Transverse colon (tissue), 4 donors: ENCODE results near the gene ICAM1. TPM values are rescaled to one million over a fixed set of nuclear protein-coding genes. Genes with fewer than 3 reads are reported as not detected.

ENCODE experiments used
- DNase-seq: peaks from one replicate; pipeline ENCODE4 v3.0.0-alpha.2; 2019
- H3K27ac ChIP-seq, 4 donors: fragments of 200-600 bp; sonication (generic); 2 replicates each; pipeline ENCODE4 v1.5.1; 2016 to 2018; ENCODE audit warnings: inconsistent platforms in 4 of 4
- H3K27me3 ChIP-seq: fragments of 200-600 bp; sonication (generic); 2 replicates; pipeline ENCODE4 v1.5.1; 2017; ENCODE audit warnings: inconsistent platforms
- H3K36me3 ChIP-seq, 4 donors: fragments of 200-600 bp; sonication (generic); 2 replicates each; pipeline ENCODE4 v1.5.1; 2017 to 2019; ENCODE audit warnings: inconsistent platforms in 4 of 4
- H3K4me1 ChIP-seq, 4 donors: fragments of 200-600 bp; sonication (generic); 2 replicates each; pipeline ENCODE4 v1.5.1; 2017 to 2020; ENCODE audit warnings: inconsistent platforms in 4 of 4
- H3K4me3 ChIP-seq, 4 donors: fragments of 200-600 bp; sonication (generic); 1 replicate in 1 of 4; 2 replicates in 3 of 4; pipeline versions ENCODE4 v1.5.1 to v1.6.1; 2017 to 2019; ENCODE audit warnings: inconsistent platforms in 4 of 4
- H3K9me3 ChIP-seq, 2 donors: fragments of 200-600 bp; sonication (generic); 2 replicates each; pipeline ENCODE4 v1.5.1; 2017 to 2019; ENCODE audit warnings: inconsistent platforms in 2 of 2
- EP300 ChIP-seq: sonication (generic); formaldehyde crosslinking; IDR thresholded peaks from one replicate; pipeline ENCODE4 v1.6.1; 2017; ENCODE audit warnings: antibody characterized with exemption, low read depth
- POLR2A ChIP-seq: fragments of 450-650 bp; IDR thresholded peaks from one replicate; pipeline ENCODE4 v1.6.1; 2016; ENCODE audit warnings: antibody characterized with exemption, mild to moderate bottlenecking, moderate library complexity
- POLR2AphosphoS5 ChIP-seq, 3 donors: sonication (generic); formaldehyde crosslinking; IDR thresholded peaks; one replicate each; pipeline ENCODE4 v1.6.1; 2016; ENCODE audit warnings: antibody characterized with exemption in 3 of 3
- WGBS, 2 donors: methylation state at CpG; one replicate each; pipeline ENCODE4 v1.1.5; 2018; ENCODE audit warnings: low coverage in 1 of 2; 5-methylcytosine and 5-hydroxymethylcytosine counted together
- in situ Hi-C, 4 donors: fragments of 200-750 bp; cut with MboI; loops; one replicate each; pipeline versions ENCODE4 v1.15.0 to v1.15.1; 2017; ENCODE audit warnings: low sequenced_read_pairs in 3 of 4, low pct_ligation_motif_present in 1 of 4, low pct_unique_long_range_greater_than_20kb in 1 of 4
- intact Hi-C: fragments of 100-400 bp; cut with DNase I; formaldehyde crosslinking; loops from one replicate; pipeline ENCODE4 v1.15.1; 2023; ENCODE audit warnings: low total_unique reads
- total RNA-seq, 4 donors: library from RNA; depleted of rRNA; stranded (reverse); fragments of >200 nt; gene quantifications; one replicate each; pipeline ENCODE4 v1.1.0, GENCODE V29; 2016
- TF ChIP-seq, protein P1 (sequence below), 5 experiments: fragments of 200-600 bp in 3 of 5; fragments of 450-650 bp in 2 of 5; sonication (generic) in 3 of 5; IDR thresholded peaks; 1 replicate in 2 of 5; 2 replicates in 3 of 5; pipeline ENCODE4 v1.5.1; 2016 to 2017; ENCODE audit warnings: antibody characterized with exemption in 5 of 5, inconsistent platforms in 3 of 5, mild to moderate bottlenecking in 2 of 5, moderate library complexity in 1 of 5

The ICAM1 gene
- total RNA-seq, 4 donors from 2014 or later = 6.4 to 26.6 (median 7.7) TPM

DNA sequence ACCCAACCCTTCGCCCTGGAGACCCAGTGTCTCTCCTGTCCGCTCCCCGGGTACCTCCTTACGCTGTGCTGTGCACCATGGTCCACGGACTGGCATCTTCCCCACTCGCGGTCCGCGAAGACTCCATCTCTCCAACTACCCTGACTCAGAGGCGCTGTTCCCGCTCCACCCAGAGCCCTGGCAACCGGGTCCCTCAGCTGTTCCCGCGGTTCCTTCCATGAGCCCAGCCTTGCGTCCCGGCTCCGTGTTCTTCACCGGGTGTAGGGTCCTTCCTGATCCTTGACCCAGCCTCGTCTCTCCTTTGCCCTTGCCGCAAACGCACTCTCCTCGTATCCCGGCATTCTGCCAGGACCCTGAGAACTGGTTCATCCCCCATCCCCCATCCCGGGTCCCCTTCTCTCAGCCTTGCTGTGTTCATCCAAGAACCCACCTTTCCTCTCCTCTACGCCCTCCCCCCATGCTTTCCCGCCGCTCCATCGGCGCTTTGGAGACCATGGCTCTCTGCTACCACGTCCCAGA, 19.5 kb downstream of the ICAM1 start:
- Histone ChIP-seq H3K4me3 (peak overlapping the region in 2 of 4 donors; percentile 36 to 41), H3K4me1 (peaks cover 41 to 69% (median 65%) of the 10 kb centered on the region in 4 donors), H3K27ac (no peak overlapping the region), H3K36me3 (no peaks in the 10 kb centered on the region), H3K27me3 (peaks cover 89% of the 10 kb centered on the region), H3K9me3 (no peaks in the 10 kb centered on the region)
- intact Hi-C loops (no loop called here), in situ Hi-C loops (no loop called here)
- TF ChIP-seq EP300 (no peak), POLR2AphosphoS5 (IDR thresholded peaks at IDR 0.05) (no peak), POLR2A (no peak)
- TF ChIP-seq, protein P1, sequence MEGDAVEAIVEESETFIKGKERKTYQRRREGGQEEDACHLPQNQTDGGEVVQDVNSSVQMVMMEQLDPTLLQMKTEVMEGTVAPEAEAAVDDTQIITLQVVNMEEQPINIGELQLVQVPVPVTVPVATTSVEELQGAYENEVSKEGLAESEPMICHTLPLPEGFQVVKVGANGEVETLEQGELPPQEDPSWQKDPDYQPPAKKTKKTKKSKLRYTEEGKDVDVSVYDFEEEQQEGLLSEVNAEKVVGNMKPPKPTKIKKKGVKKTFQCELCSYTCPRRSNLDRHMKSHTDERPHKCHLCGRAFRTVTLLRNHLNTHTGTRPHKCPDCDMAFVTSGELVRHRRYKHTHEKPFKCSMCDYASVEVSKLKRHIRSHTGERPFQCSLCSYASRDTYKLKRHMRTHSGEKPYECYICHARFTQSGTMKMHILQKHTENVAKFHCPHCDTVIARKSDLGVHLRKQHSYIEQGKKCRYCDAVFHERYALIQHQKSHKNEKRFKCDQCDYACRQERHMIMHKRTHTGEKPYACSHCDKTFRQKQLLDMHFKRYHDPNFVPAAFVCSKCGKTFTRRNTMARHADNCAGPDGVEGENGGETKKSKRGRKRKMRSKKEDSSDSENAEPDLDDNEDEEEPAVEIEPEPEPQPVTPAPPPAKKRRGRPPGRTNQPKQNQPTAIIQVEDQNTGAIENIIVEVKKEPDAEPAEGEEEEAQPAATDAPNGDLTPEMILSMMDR (IDR thresholded peaks at IDR 0.05) = no peak
- DNase-seq = peak; percentile 15
- 2 to 29% methylated on average over 1 to 30 of the region's 30 CpGs for WGBS, 2 donors

DNA sequence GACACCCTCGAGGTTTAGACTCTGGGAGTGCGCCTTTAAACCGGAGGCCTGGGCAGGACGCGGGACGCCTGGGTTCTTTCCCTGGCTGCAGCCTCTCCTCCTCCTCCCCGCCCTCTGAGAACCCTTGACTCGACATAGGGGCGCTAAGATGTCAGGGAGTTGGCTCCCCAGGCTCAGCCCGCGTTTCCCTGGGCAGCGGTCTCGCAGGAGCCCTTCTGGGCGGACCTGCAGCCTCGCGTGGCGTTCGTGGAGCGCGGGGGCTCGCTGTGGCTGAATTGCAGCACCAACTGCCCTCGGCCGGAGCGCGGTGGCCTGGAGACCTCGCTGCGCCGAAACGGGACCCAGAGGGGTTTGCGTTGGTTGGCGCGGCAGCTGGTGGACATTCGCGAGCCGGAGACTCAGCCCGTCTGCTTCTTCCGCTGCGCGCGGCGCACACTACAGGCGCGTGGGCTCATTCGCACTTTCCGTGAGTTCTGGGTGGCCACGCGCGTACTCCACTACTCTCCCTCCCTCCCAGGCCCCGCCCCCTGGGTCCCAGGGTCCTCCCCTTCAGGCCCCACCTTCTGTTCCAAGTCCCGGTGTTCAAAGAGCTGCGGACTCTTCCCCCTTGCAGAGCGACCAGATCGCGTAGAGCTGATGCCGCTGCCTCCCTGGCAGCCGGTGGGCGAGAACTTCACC, 20.1 kb downstream of the ICAM1 start:
- Histone ChIP-seq H3K27ac (peak overlapping the region in 2 of 4 donors; percentile 11 to 18), H3K27me3 (peaks cover 95% of the 10 kb centered on the region), H3K4me3 (peak overlapping the region; percentile 2 to 41 (median 22)), H3K4me1 (peaks cover 45 to 75% (median 71%) of the 10 kb centered on the region in 4 donors), H3K36me3 (no peaks in the 10 kb centered on the region), H3K9me3 (no peaks in the 10 kb centered on the region)
- DNase-seq = peak; percentile 76
- TF ChIP-seq POLR2A (no peak), POLR2AphosphoS5 (IDR thresholded peaks at IDR 0.05) (peak in 1 of 3 donors; percentile 13)
- intact Hi-C loops (no loop called here), in situ Hi-C loops (no loop called here)
- WGBS, 2 donors = 0% methylated on average over 32 of the region's 57 CpGs; no CpG with 5 or more reads in 1 of the 2 donors

DNA sequence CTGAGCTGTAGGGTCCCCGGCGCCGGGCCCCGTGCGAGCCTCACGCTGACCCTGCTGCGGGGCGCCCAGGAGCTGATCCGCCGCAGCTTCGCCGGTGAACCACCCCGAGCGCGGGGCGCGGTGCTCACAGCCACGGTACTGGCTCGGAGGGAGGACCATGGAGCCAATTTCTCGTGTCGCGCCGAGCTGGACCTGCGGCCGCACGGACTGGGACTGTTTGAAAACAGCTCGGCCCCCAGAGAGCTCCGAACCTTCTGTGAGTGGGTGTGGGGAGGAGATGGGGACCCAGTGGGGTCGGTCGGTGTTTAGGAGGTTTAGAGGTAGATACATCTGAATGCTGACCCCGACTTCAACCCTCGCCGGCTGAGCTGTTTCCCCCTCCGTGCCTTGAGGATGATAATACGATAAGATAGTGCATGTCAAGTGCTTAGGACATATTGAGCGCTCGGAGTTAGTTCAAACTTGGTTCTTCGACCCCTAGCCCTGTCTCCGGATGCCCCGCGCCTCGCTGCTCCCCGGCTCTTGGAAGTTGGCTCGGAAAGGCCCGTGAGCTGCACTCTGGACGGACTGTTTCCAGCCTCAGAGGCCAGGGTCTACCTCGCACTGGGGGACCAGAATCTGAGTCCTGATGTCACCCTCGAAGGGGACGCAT, 20.8 kb downstream of the ICAM1 start:
- 3 to 10% methylated on average over 11 to 41 of the region's 49 CpGs for WGBS, 2 donors
- TF ChIP-seq, protein P1 (IDR thresholded peaks at IDR 0.05) = no peak
- TF ChIP-seq POLR2AphosphoS5 (IDR thresholded peaks at IDR 0.05) (no peak), POLR2A (no peak), EP300 (no peak)

DNA sequence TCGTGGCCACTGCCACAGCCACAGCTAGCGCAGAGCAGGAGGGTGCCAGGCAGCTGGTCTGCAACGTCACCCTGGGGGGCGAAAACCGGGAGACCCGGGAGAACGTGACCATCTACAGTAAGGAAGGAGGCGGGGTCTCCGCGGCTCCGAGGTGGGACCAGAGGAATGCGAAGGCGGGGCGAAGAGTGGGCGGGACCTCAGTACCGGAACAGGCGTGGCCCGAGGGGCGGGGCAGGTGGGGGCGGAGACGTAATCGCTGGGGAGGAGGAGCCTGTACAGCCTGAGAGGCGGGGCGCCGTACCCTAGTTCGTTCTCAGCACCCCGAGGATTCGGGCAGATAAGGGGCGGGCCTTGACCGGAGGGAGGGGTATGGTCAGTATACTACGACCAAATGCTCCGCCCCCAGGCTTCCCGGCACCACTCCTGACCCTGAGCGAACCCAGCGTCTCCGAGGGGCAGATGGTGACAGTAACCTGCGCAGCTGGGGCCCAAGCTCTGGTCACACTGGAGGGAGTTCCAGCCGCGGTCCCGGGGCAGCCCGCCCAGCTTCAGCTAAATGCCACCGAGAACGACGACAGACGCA, 21.4 kb downstream of the ICAM1 start:
- Histone ChIP-seq H3K27ac (no peak overlapping the region), H3K9me3 (no peaks in the 10 kb centered on the region), H3K36me3 (no peaks in the 10 kb centered on the region), H3K4me1 (peaks cover 47 to 73% (median 67%) of the 10 kb centered on the region in 4 donors), H3K27me3 (peaks cover 99% of the 10 kb centered on the region), H3K4me3 (peak overlapping the region in 2 of 4 donors; percentile 36 to 41)
- intact Hi-C loops (no loop called here), in situ Hi-C loops (no loop called here)
- WGBS, 2 donors = 1% methylated on average over 30 of the region's 45 CpGs; no CpG with 5 or more reads in 1 of the 2 donors
- peak; percentile 91 for DNase-seq
- TF ChIP-seq POLR2AphosphoS5 (IDR thresholded peaks at IDR 0.05) (no peak), POLR2A (no peak), EP300 (no peak)
- TF ChIP-seq, protein P1 (IDR thresholded peaks at IDR 0.05) = no peak

More for the DNA sequence above, 20.8 kb downstream of the ICAM1 start:
- Histone ChIP-seq H3K9me3 (no peaks in the 10 kb centered on the region), H3K27ac (peak overlapping the region in 2 of 4 donors; percentile 11 to 18), H3K27me3 (peaks cover 100% of the 10 kb centered on the region), H3K36me3 (no peaks in the 10 kb centered on the region), H3K4me3 (peak overlapping the region; percentile 2 to 41 (median 22)), H3K4me1 (peaks cover 47 to 80% (median 73%) of the 10 kb centered on the region in 4 donors)
- DNase-seq = no peak
- in situ Hi-C loops = no loop called here
- intact Hi-C loops = no loop called here
